GM20000 (cell line): Measurements from ENCODE around the gene USH2A.

ENCODE experiments used
- DNase-seq: peaks from one replicate; pipeline ENCODE4 v3.0.0; 2012; ENCODE audit warnings: low spot score
- CTCF ChIP-seq: IDR thresholded peaks from 2 replicates; pipeline ENCODE4 v1.5.1; 2012; ENCODE audit warnings: mild to moderate bottlenecking, control low read depth; ENCODE audit errors: extremely low read depth, missing control alignments

The USH2A gene

GRCh38 chr1:216293683-216294082 is 129.6 kb downstream of the USH2A start:
- DNase-seq: no peak
- TF ChIP-seq CTCF: no peak

DNA sequence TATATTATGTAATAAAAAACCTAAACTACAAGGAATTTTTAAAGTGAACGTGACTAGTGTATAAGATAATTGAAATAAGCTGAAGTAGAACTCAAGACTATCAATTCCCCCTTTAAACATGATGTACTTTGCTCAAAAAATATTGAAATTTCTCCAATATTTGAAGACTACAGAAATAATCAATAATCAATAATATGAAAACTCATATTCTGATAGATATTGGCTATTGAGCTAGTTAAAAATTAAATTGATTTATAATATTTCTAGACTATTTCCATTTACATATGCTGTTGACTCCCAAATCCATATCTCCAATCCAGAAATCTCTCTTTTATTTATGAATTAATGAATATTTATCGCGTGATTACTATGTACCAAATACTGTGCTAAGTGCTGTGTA is 133.2 kb downstream of the USH2A start:
- DNase-seq: no peak
- no peak for TF ChIP-seq CTCF

GRCh38 chr1:216285052-216285451 is 138.2 kb downstream of the USH2A start:
- DNase-seq: no peak
- TF ChIP-seq CTCF: no peak

- DNase-seq: no peak
- no peak for TF ChIP-seq CTCF
These were observed 141.5 kb downstream of the USH2A start for GRCh38 chr1:216281757-216282156.

- no peak for TF ChIP-seq CTCF
- no peak for DNase-seq
These were observed 153.0 kb downstream of the USH2A start for GRCh38 chr1:216270086-216270773.

DNA sequence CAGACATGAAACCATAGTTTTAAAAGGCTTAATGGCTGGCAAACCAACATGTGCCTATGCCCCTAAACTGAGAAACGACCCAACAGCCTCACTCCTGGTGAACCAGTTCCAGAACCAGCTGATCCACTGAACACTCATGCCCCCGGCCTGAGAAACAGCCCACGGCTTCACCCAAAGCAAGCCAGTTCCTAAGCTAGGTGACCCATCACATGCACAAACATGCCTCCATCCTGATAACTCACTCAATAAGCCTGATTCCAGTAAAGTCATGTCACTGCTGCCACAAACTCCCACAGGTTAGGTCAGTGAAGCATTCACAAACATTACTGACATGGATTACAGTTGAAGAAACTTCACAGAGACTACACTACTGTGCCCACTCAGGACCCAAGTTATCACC is 161.6 kb downstream of the USH2A start:
- DNase-seq: no peak
- no peak for TF ChIP-seq CTCF

DNA sequence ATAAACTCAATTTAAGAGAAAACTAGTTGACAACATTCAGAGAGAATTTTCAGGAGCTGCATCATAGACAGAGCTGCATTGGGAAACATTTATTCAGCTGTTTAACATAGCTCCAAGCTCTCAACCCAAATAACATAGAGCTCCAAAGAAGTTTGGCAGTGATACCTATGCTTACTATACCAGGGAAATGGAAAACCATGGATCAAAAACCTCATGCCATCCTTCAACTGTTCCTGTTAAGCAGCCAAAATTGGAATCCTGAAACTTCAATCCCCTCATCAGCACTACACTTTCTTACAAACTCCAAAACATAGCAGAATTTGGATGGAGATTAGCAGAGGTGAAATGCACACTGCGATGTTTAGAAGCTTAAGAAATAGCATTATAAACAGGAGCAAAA is 164.4 kb downstream of the USH2A start:
- DNase-seq: no peak
- no peak for TF ChIP-seq CTCF
